Activated CD4-positive, alpha-beta T cell treated with anti-CD3 and anti-CD28 coated beads, Interleukin-10, Interleukin-2, amounts not matched to agents 100 ng/mL and 50 ng/mL, durations not matched to agents 16 hours and 8 hours (primary cell): ENCODE measurements around the gene HACD3.
"Not testable (repeated sequence)": the region's sequence is repeated elsewhere in the genome, so short reads cannot be mapped to it uniquely, and the experiment has no call there.

ENCODE experiments used
- DNase-seq: peaks from one replicate; pipeline ENCODE4 v3.0.0-alpha.2; 2020

HACD3 gene, protein sequence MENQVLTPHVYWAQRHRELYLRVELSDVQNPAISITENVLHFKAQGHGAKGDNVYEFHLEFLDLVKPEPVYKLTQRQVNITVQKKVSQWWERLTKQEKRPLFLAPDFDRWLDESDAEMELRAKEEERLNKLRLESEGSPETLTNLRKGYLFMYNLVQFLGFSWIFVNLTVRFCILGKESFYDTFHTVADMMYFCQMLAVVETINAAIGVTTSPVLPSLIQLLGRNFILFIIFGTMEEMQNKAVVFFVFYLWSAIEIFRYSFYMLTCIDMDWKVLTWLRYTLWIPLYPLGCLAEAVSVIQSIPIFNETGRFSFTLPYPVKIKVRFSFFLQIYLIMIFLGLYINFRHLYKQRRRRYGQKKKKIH

DNA sequence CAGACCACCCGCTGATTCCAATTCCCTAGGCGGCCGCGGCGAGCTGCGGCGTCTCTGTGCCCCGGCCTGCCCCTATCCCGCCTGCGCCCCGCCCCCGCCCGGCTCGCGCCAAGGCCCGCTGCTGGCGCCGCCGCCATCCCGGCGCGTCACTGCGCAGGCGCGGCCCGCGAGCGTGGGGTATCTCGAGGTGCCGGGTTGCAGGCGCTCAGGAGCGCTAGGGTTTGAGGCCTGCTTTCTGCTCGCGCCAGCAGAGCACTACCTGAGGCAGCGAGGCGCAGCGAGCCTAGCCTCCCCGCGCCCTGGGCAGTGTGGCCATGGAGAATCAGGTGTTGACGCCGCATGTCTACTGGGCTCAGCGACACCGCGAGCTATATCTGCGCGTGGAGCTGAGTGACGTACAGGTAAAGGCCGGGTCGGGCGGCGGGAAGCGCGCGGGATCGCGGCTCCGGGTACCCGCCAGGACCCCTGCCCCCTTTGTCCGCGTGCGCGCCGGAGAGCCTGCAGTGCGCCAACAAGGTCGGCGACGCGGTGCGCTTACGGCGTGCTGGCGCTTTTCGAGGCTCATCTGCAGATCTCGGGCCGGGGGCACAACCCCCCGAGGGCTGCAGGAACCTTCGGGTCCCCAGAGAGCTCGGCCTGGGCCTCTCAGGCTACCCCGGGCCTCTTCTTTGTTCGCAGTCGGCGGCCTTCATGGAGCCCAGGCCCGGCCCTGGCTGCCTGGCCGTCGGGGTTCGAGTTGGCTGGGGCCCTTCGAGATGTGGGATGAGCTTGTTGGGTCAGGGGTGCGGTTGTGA, at the start of gene HACD3:
Gene HACD3 (plus strand): TSS at position 146 of the 794 bp plus-strand sequence. CDS start 169 bp downstream, at position 315.
- peak; percentile 94 for DNase-seq

DNA sequence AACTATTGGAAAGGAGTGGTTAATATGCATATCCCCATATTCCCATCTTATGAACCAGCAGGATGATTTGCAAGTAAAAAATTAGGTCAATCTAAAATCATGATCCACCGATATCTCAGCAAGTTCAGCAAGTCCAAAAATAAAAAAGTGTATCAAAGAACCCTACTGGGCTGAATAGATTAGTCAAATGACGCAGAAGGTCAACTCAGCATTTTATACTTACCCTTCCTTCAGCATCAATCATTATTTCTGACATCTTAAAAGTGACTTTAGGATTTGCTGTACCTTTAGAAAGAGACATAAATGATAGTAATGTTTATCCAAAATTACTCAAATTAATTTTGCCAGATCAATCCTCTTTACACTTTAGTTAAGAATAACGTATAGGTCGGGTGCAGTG, 45.4 kb upstream of the HACD3 start:
- no peak for DNase-seq

DNA sequence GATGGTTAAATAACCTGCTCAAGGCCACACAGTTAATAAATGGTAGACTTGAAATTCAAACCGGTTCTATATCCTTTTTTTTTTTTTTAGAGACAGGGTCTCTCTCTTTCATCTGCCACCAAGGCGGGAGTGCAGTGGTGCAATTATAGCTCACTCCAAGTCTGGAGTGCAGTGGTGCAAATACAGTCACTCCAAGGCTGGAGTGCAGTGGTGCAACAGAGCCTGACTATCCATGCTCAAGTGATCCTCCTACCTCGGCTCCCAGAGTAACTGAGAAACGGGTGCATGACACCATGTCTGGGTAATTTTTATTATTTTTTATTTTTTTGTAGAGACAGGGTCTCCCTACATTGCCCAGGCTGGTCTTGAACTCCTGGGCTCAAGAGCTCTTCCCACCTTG, 36.2 kb upstream of the HACD3 start:
- DNase-seq: no peak

DNA sequence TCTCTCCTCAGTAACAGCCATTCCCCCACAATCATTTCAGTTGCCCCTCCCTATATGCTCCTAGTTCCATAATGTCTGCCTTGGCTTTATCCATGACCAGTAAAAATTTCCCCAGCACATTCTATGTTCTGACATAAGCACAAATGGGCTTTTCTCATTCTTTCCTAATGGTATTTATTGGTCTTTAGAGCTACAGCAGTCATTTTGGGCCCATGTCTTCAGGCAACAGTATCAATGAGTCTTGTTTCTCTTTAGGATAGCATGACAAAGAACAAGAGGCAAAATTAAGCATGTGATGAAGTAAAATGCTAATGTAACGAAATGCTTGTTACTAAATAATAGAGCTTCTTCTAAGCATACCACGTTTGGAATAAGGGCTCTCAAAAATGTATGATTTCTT, 20.9 kb upstream of the HACD3 start:
- DNase-seq: no peak

DNA sequence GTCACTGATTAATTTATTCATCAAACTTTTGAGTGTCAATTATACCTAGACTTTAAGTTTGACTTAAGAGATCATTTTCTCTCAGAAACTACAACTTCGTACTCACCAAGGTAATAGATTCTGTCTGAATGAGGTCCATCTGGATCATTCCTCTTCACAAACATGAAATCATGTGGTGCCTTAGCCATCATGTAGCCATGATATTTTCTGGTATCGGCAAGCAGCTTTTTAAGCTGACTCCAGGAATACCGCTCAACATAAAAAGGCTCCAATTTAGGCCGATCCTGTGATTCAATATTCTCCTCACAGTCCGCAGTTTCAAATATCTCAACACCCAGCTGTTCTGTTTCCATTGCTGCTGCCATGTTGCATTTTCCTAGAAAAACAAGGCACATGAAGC, 18.1 kb upstream of the HACD3 start:
- DNase-seq: no peak

DNA sequence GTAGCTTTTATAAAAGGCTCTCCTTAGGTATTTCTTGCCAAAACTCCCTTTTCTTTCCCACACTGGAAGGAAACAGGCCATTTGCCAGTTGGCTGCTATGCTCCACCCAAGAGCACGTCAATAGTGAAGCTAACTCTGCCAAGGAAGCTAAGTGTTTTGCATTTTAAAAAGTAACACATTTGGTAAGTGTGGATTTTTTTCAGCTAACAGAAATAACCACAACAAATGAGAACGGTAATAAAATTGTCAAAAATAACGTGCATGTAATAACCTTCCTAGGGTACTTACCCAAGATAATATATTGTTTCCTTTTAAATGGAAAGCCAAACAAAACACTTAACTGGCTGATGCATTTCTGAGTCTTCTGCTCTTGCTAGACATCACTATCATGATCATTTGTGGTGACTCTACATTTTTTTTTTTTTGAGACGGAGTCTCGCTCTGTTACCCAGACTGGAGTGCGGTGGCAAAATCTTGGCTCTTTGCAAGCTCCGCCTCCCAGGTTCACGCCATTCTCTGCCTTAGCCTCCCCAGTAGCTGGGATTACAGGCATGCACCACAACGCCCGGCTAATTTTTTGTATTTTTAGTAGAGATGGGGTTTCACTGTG, 17.4 kb upstream of the HACD3 start:
- DNase-seq: no peak

DNA sequence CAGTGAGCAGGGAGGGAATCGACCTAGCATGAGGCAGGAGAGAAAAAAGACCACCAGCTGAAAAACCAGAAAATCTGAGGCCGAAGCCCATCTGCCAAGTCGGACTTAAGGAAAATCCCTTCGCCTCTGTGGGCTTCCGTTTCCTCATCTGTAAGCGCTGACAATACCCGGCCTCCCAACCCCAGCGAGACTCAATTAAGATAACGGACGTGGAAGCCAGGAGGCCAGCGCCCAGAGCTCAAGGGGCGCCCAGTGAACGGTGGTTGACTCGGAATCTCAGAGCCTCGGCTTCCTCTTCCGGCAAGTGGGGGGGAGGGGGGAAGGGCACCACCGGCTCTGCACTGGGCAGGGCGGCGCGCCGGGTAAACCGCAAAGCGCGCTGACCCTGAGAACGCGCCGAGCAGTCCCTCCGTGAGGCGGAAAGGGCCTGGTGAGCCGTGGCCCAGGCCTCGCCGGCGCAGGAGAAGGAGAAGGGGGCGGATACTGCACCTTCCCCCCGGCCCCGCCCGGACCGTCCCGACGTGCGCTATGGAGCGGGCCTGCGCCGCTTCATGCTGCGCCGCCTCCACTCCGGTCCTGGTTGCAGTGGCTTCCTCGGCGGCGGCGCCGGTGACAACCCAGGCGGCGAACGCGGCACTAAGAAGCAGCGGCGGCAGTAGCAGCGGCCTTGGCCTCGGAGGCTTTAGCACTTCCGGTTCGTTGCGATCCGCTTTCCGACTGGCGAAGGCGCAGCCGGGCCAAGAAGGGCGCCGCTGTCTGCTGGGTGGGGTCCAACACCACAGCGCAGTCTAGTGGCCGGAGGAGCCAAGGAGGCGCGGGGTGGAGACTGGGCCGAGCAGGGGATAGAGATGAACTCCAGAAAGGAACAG, 13.0 kb upstream of the HACD3 start, which contains the start of gene DPP8:
Gene DPP8 (minus strand): TSS at position 693 of the 869 bp plus-strand sequence. CDS start 5,136 bp downstream, outside the sequence.
- DNase-seq: peak; percentile 97

DNA sequence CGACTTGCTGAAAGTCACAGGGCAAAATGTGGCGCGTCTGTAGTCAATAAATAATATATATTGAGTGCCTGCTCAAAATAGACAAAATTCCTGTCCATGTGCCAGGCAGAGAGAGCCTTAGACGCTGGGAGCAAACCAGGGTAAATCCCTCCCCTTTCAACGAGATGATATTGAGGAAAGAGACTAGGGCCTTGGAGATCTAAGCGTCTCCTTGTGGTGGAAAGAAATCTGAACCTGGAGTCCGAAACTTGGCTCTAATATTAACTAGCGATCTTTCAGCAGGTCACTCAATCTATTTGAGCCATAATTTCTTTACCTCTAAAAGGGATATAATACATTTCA, 12.4 kb upstream of the HACD3 start:
- no peak for DNase-seq

DNA sequence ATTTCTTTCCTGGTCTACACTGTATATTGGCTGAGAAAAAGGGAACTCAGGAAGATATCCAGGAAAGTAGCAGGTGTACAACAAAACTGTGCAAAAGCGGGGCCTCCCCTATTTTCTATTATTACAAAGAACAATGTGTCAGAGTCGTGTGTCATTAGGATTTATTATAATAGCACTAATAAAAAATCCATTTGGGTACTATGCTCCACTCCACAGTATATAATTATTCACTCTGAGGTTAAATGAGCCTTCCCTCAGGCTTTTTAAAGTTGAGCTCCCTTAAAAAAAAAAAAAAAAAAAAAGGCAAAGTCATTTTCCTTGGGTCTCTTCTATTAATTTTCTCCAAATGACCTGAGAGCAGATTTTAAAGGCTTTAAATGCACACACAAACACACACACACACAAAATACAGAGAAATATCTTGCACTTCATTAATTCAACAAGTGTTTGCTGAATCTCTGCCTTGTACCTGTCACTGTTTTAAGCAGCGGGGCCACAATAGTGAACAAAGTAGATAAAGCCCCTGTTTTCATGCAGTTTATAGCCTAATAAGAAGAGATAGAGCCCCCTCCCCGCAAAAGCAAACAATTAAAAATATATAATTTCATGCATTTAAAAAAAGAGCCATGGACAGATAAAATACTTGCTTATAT, 11.5 kb upstream of the HACD3 start:
- DNase-seq: no peak

DNA sequence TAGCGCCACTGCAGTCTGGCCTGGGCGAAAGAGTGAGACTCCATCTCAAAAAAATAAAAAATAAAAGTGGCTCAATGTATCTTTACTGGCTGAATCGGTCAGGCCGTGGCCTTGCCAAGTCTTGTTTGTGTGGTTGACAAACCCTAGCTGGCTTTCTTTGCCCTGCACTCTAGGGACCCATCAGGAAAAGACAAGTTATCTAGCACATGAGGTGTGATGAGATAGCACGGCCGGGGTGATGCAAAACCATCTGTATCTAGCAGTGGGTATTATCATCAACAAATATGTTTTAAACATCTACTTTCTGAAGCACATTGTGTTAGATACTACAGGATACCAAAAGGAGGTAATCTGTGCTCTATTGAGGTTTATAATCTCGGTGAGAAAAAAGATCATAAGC, 8.9 kb upstream of the HACD3 start:
- DNase-seq: no peak

DNA sequence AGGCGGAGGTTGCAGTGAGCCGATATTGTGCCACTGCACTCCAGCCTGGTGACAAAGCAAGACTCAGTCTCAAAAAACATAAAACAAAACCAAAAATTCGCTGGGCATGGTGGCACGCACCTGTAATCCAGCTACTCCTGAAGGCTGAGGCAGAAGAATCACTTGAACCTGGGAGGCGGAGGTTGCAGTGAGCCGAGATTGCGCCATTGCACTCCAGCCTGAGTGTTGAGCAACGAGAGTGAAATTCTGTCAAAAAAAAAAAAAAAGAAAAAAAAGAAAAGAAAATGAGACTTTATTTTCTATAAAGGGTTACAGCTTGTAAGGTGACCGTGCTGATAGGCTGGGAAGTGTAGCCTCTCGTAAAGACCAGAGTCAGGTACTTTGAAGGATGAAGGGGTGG, 6.0 kb upstream of the HACD3 start:
- DNase-seq: no peak

DNA sequence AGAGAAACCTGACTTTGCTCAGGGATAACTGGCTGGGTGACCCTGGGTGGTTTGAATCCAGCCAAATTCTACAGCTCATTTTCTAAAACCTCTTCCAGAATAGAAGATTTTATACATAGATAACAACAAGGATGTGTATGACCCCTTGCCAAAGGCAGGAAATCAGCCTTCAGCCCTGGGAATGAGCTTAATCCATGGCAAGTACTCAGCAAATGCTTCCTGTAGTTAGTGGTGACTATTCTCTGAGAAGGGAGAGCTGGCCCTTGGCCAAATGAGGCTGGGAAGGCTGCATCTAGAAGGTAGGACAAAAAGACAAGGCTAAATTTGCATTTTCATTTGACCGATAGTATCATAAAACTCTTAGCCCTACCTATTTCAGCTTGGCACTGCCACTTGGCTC, 4.6 kb upstream of the HACD3 start:
- no peak for DNase-seq

DNA sequence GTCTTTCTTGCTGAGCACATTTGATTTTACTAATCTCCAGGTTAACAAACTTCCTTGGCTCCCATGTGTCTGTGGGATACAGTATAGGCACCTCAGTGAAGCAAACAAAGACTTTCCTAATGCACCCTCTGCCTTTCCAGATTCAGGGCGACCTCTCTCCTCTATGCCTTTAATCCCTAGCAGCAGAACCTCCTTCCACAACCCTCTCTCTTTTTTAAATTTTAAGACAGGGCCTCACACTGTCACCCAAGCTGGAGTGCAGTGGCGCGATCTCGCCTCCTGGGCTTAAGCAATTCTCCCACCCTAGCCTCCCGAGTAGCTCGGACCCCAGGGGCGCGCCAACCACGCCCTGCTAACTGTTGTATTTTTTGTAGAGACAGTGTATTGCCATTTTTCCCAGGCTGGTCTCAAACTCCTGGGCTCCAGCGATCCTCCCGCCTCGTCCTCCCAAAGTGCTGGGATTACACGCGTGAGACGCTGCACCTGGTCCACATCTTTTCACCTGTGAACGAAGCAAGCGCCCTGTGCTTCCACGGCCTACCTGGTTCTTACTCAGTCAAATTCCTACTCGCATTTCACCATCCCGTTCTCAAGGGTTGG, 1.7 kb upstream of the HACD3 start:
- DNase-seq: no peak

DNA sequence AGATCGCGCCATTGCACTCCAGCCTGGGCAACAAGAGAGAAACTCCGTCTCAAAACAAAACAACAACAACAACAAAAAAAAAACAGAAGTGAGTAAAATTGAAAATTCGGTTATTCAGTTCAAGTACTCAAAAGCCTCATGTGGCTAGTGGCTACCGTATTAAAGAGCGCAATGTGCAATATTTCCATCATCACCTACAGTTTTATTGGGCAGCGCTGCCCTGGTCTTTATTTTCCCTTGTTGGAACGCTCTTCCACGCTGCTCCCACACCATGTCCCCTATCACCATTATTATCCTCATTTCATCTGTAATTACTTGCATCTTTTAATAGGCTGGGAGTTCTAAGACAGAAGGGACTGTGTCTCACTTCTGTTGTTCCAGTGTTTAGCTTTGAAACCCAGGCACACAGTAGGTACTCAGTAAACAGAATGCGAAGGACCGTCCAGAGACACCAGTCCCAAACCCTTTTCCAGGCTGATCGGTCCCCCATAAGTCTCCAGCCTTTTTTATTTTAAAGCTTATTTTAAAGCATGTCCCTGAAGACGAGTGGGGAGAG, 423 bp upstream of the HACD3 start:
- DNase-seq: no peak

DNA sequence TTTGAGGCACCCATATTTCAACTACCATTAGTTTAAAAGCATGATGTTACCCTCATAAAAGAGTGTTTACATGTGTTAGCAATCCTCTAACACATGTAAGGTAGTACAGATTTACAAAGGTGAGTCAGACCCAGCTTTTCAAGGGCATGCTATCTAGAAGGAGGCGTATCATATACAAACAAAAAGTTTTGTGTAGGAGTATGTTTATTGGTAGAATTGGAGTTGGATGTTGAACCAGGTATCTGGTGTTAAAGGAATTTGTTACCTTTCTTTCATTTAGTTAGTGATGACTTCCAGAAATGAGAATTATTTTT, 2.4 kb downstream of the HACD3 start:
- peak; percentile 42 for DNase-seq

DNA sequence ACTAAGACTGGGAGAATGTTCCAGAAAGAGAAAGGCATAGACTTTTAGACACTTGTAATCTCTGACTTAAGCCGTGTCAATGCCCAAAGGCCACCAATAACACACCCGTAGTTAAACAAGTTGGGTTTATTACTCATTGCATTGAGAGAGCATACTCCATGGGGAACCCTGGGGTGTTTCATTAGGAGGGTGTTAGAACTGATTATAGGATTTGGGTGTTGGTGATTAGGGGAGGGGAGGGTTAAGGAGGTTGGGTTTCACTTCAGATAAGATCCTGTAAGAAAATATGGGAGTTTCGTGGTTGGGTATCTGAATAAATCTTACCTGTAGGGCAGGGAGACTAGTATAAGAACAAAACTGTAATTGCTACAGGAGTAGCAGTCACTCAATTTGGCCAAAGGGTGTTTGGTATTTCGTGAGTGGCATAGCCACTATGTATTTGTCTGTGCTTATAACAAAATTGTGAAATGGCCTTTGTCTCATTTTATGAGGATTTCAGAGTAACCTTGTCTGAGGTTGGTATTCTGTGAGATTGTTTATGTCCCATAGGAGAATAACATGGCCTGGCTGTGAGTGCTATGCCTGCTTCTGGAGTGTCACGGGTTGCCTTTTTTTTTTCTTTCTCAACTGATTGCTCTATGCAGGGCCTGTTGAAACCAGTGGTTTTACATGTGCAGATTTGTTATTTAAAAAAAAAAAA, 2.9 kb downstream of the HACD3 start:
- DNase-seq: no peak

DNA sequence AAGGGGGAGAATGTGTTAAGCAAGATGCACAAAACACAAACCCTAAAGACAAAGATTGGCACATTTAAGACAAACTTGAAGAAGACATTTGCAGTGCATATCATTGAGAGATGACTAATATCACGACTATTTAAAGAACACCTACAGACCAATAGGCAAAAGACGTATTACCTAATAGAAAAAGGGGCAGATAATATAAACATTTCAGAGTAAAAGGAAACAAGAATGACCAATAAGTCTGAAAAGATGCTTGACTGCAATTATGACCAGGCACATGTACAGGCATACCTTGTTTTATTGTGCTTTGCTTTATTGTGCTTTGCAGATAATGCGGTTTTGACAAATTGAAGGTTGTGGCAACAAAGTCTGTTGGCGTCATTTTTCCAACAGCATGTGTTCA, 4.9 kb downstream of the HACD3 start:
- no peak for DNase-seq

DNA sequence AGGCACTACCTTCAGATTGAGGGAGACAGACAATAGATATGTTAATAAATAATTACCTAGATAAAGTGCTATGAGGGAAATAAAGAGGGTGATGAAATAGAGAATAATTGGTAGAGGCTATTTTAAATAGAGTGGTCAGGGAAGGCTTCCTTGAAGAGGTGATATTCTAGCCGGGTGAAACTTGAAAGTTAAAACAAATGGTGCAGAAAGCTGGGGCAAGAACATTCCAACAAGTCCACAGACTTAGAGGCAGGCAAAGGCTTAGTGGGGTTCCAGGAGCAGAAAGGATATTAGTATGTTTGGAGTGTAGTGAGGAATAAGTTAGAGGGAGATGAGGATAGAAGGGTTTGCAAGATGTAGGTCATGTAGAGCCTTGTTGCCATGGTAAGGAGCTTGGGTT, 10.1 kb downstream of the HACD3 start:
- no peak for DNase-seq

DNA sequence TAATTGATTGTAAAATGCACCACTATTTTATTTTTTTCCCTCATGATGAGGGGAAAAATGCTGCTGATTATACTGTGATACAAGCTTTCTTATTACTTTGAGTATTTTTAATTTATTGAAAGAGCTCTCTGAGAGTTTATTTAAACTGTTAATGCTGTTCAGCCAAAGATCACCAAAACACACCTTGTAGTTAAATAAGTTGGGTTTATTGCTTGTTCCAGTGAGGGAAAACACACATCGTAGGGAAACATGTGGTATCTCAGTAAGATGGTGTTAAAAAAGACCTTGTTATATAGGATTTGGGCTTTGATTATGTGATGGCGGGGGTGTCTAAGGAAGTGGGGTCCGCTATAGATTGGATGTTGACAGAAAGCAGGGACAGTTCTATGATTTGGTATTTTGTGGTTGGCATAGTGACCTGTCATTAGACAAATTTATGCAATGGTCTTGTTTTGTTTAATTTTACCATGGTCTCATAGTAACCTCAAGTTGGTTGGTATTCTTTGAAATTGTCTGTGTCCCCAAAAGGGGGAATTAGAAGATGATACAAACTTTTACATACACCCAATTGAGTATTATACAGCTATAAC, 11.1 kb downstream of the HACD3 start:
- DNase-seq: no peak

DNA sequence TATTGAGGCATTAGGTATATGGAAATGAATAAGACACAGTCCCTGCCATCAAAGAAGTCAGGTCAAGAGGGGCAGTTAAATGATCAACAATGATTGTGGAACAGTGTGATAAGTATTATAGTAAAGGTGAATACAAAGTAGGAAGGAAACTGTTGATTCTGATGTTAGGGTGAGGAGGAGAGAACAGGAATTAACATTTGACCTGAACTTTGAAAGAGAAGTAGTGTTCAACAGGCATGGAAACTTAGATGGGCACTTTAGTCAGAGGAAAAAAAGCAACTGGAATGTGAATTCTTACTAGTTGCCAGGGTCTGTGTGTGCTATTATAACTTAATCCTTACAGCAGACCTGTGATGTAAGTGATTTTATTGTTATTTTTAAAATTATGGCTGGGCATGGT, 17.6 kb downstream of the HACD3 start:
- no peak for DNase-seq

DNA sequence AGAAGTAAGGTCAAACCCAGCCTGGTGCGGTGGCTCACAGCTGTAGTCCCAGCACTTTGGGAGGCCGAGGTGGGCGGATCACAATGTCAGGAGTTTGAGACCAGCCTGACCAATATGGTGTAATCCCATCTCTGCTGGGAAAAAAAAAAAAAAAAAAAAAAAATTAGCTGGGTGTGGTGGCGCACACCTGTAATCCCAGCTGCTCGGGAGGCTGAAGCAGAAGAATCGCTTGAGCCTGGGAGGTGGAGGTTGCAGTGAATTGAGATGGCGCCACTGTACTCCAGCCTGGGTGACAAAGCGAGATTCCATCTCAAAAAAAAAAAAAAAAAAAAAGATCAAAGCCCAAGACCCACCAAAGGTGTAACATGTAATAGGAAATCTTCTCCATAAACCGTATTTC, 19.0 kb downstream of the HACD3 start:
- not testable (repeated sequence) for DNase-seq
